DOHH2 (cell line): ENCODE results near the gene SLC27A1.

Source experiments
- H3F3A ChIP-seq: fragments of 200-600 bp; sonication (generic), shearing (Covaris generic); 2 replicates; pipeline ENCODE4 v1.6.0; 2016; ENCODE audit warnings: antibody characterized with exemption, mild to moderate bottlenecking; ENCODE audit not compliant: control insufficient read depth, insufficient read depth
- H3K27ac ChIP-seq: fragments of 200-600 bp; sonication (generic); 2 replicates; pipeline ENCODE4 v1.5.1; 2014; ENCODE audit warnings: low read depth, mild to moderate bottlenecking, low read length, moderate library complexity
- H3K27me3 ChIP-seq: fragments of 200-600 bp; sonication (generic); 2 replicates; pipeline ENCODE4 v1.6.1; 2014; ENCODE audit warnings: mild to moderate bottlenecking, low read length, mixed read lengths; ENCODE audit not compliant: control insufficient read depth
- H3K36me3 ChIP-seq: fragments of 200-600 bp; sonication (generic); 2 replicates; pipeline ENCODE4 v1.6.1; 2014; ENCODE audit warnings: mild to moderate bottlenecking, low read length, moderate library complexity, mixed read lengths; ENCODE audit not compliant: control insufficient read depth
- H3K4me1 ChIP-seq: fragments of 200-600 bp; sonication (generic); 2 replicates; pipeline ENCODE4 v1.6.1; 2014; ENCODE audit warnings: mild to moderate bottlenecking, low read length, mixed read lengths; ENCODE audit not compliant: control insufficient read depth
- H3K4me2 ChIP-seq: fragments of 200-600 bp; sonication (generic); 2 replicates; pipeline ENCODE4 v1.6.0; 2014; ENCODE audit warnings: mild to moderate bottlenecking, low read length, moderate library complexity
- H3K4me3 ChIP-seq: fragments of 200-600 bp; sonication (generic); 2 replicates; pipeline ENCODE4 v1.5.1; 2014; ENCODE audit warnings: mild to moderate bottlenecking, low read length, mixed read lengths
- H3K79me2 ChIP-seq: fragments of 200-600 bp; sonication (generic); 2 replicates; pipeline ENCODE4 v1.6.1; 2014; ENCODE audit warnings: mild to moderate bottlenecking, low read length, mixed read lengths; ENCODE audit not compliant: control insufficient read depth
- H3K9me2 ChIP-seq: fragments of 200-600 bp; sonication (generic); replicated peaks from 2 replicates; pipeline ENCODE4 v1.6.1; 2014; ENCODE audit warnings: mild to moderate bottlenecking, low read length, mixed read lengths; ENCODE audit not compliant: control insufficient read depth
- H3K9me3 ChIP-seq: fragments of 200-600 bp; sonication (generic); 2 replicates; pipeline ENCODE4 v1.6.1; 2014; ENCODE audit warnings: antibody characterized with exemption, low read length, mixed read lengths; ENCODE audit not compliant: control insufficient read depth, insufficient read depth
- H4K20me1 ChIP-seq: fragments of 200-600 bp; sonication (generic); 2 replicates; pipeline ENCODE4 v1.6.0; 2014; ENCODE audit warnings: low read depth, mild to moderate bottlenecking, antibody characterized with exemption, low read length, moderate library complexity; ENCODE audit not compliant: control insufficient read depth, insufficient read depth
- CTCF ChIP-seq: fragments of 200-600 bp; sonication (generic); IDR thresholded peaks from one replicate; pipeline ENCODE4 v1.5.1; 2014; ENCODE audit warnings: antibody characterized with exemption, mild to moderate bottlenecking, low read depth, low read length; ENCODE audit not compliant: poor library complexity, severe bottlenecking
- EZH2phosphoT487 ChIP-seq: fragments of 200-600 bp; sonication (generic); IDR thresholded peaks from 2 replicates; pipeline ENCODE4 v1.6.1; 2017; ENCODE audit warnings: borderline replicate concordance, mild to moderate bottlenecking, antibody characterized with exemption, low read length, moderate library complexity, mixed read lengths

Gene SLC27A1

GRCh38 chr19:17500447-17501198, 30.3 kb downstream of the SLC27A1 start:
- no peaks in the 10 kb centered on the region for H3K27me3 ChIP-seq
- H3K27ac ChIP-seq, result no peak overlapping the region
- no peaks in the 10 kb centered on the region for H4K20me1 ChIP-seq
- 0 out of 2 replicates have a peak, but pooled peaks cover under 1% of the 10 kb centered on the region for H3K79me2 ChIP-seq
- H3K9me3 ChIP-seq, result no peaks in the 10 kb centered on the region
- H3K9me2 ChIP-seq, result no peaks in the 10 kb centered on the region
- H3F3A ChIP-seq, result no peaks in the 10 kb centered on the region
- no peak for TF ChIP-seq CTCF
- no peak for TF ChIP-seq EZH2phosphoT487
- H3K36me3 ChIP-seq, result no peaks in the 10 kb centered on the region
- no peak overlapping the region for H3K4me2 ChIP-seq
- no peak overlapping the region for H3K4me3 ChIP-seq
- H3K4me1 ChIP-seq, result peaks cover 30% of the 10 kb centered on the region

DNA sequence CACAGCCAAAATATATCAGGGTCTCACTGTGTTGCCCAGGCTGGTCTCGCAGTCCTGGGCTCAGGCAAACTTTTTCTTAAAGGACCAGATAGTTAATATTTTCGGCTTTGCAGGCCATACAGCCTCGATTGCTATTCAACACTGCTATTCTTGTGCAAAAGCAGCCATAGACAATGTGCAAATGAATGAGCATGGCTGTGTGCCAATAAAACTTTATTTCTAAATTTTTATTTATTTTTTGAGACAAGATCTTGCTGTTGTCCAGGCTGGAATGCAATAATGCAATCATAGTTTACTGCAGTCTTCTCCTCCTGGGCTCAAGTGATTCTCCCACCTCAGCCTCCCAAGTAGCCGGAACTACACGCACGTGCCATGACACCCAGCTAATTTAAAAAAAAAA, 32.9 kb downstream of the SLC27A1 start:
- no peaks in the 10 kb centered on the region for H3F3A ChIP-seq
- no peaks in the 10 kb centered on the region for H3K27me3 ChIP-seq
- H3K4me1 ChIP-seq, result peaks cover 13% of the 10 kb centered on the region
- H3K9me3 ChIP-seq, result no peaks in the 10 kb centered on the region
- H3K79me2 ChIP-seq, result peaks cover 14% of the 10 kb centered on the region
- no peaks in the 10 kb centered on the region for H3K36me3 ChIP-seq
- H4K20me1 ChIP-seq, result no peaks in the 10 kb centered on the region
- no peak overlapping the region for H3K27ac ChIP-seq
- H3K9me2 ChIP-seq, result no peaks in the 10 kb centered on the region
- no peak for TF ChIP-seq CTCF
- H3K4me3 ChIP-seq, result no peak overlapping the region
- H3K4me2 ChIP-seq, result no peak overlapping the region

DNA sequence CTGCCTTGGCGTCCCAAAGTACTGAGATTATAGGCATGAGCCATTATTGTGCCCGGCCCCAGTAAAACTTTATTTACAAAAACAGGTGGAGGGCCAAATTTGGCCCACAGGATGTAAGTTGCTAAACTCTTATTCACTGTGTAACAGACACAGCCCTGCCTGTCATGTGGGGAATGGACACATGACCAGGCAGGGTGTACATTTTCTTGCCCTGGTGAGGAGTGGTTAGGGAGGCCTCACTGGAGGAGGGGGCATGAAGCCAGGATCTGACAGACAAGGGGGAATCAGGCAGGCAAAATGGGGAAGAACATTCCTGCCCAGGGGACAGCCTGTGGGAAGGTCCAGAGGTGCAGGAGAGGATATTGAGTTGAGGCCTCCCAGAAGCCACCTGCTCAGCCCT, 33.7 kb downstream of the SLC27A1 start:
- no peaks in the 10 kb centered on the region for H3K9me3 ChIP-seq
- H3K79me2 ChIP-seq, result peaks cover 21% of the 10 kb centered on the region
- TF ChIP-seq CTCF, result no peak
- TF ChIP-seq EZH2phosphoT487, result no peak
- no peaks in the 10 kb centered on the region for H3F3A ChIP-seq
- H3K4me2 ChIP-seq, result no peak overlapping the region
- H3K4me3 ChIP-seq, result no peak overlapping the region
- H3K36me3 ChIP-seq, result no peaks in the 10 kb centered on the region
- no peak overlapping the region for H3K27ac ChIP-seq
- peaks cover 13% of the 10 kb centered on the region; the same call in 1 of the 2 replicates for H3K4me1 ChIP-seq
- no peaks in the 10 kb centered on the region for H4K20me1 ChIP-seq
- no peaks in the 10 kb centered on the region for H3K27me3 ChIP-seq
- no peaks in the 10 kb centered on the region for H3K9me2 ChIP-seq
